PC-9 (cell line): ENCODE data around the gene TRIO. TPM values are rescaled to one million over a fixed set of nuclear protein-coding genes. Genes with fewer than 3 reads are reported as not detected.

Source experiments
- BruUV-seq: library from RNA; stranded (reverse); fragments of 400-500 nt; replicated peaks from 2 replicates; lab custom pipeline; 2021; lab: Mats Ljungman, UMichigan
- CTCF ChIA-PET: fragments of 300-600 bp; sonication (Branson Sonifier 250); formaldehyde crosslinking; loops from one replicate; lab custom pipeline; 2022; ENCODE audit warnings: antibody characterized with exemption; lab: Charles Lee
- POLR2A ChIA-PET: fragments of 300-600 bp; sonication (Branson Sonifier 250); formaldehyde crosslinking; loops from one replicate; lab custom pipeline; 2022; ENCODE audit warnings: antibody characterized with exemption; ENCODE audit not compliant: unreplicated experiment; lab: Charles Lee
- DNase-seq, 2 experiments: peaks; one replicate each; pipeline versions ENCODE4 v3.0.0 to v3.0.0-alpha.2; 2015 to 2022; ENCODE audit warnings: mixed read lengths in 1 of 2
- H2AFZ ChIP-seq: fragments of 200-600 bp; sonication (generic); 2 replicates; pipeline ENCODE4 v1.8.1; 2017; ENCODE audit warnings: antibody characterized with exemption
- H3F3A ChIP-seq: fragments of 200-600 bp; sonication (generic); 2 replicates; pipeline ENCODE4 v1.8.1; 2017; ENCODE audit warnings: antibody characterized with exemption, mild to moderate bottlenecking, low read depth; ENCODE audit not compliant: insufficient read depth
- H3K27ac ChIP-seq: fragments of 200-600 bp; sonication (generic); 2 replicates; pipeline ENCODE4 v1.6.1; 2016; ENCODE audit warnings: mixed run types
- H3K27me3 ChIP-seq: fragments of 200-600 bp; sonication (generic); 2 replicates; pipeline ENCODE4 v1.6.1; 2016; ENCODE audit warnings: low read depth, mixed run types; ENCODE audit not compliant: insufficient read depth
- H3K36me3 ChIP-seq: fragments of 200-600 bp; sonication (generic); 2 replicates; pipeline ENCODE4 v1.6.1; 2016; ENCODE audit warnings: low read depth, mixed run types
- H3K4me1 ChIP-seq: fragments of 200-600 bp; sonication (generic); replicated peaks from 2 replicates; pipeline ENCODE4 v1.6.1; 2016; ENCODE audit warnings: mixed run types; ENCODE audit not compliant: insufficient read depth
- H3K4me2 ChIP-seq: fragments of 200-600 bp; sonication (generic); 2 replicates; pipeline ENCODE4 v1.6.1; 2017; ENCODE audit warnings: mixed run types
- H3K4me3 ChIP-seq: fragments of 200-600 bp; sonication (generic); 2 replicates; pipeline ENCODE4 v1.6.1; 2016; ENCODE audit warnings: mixed run types
- H3K79me2 ChIP-seq: fragments of 200-600 bp; sonication (generic); 2 replicates; pipeline ENCODE4 v1.6.1; 2017; ENCODE audit warnings: low read depth, mixed run types
- H3K9me2 ChIP-seq: fragments of 200-600 bp; sonication (generic); 2 replicates; pipeline ENCODE4 v1.8.1; 2017; ENCODE audit warnings: mild to moderate bottlenecking; ENCODE audit not compliant: insufficient read depth
- H3K9me3 ChIP-seq: fragments of 200-600 bp; sonication (generic); 2 replicates; pipeline ENCODE4 v1.8.1; 2016; ENCODE audit warnings: low read depth; ENCODE audit not compliant: insufficient read depth
- H4K20me1 ChIP-seq: fragments of 200-600 bp; sonication (generic); 2 replicates; pipeline ENCODE4 v1.8.1; 2017; ENCODE audit not compliant: insufficient read depth
- EZH2 ChIP-seq: fragments of 200-600 bp; sonication (generic); IDR thresholded peaks from 2 replicates; pipeline ENCODE4 v1.8.0; 2017; ENCODE audit warnings: antibody characterized with exemption, low read depth
- intact Hi-C: fragments of 100-400 bp; cut with micrococcal nuclease; formaldehyde crosslinking; loops from one replicate; pipeline ENCODE4 v1.10.0; 2022; ENCODE audit not compliant: unreplicated experiment
- total RNA-seq: library from RNA; stranded (reverse); gene quantifications from 2 replicates; pipeline ENCODE4 v1.2.3, GENCODE V29; 2021
- TF ChIP-seq, protein P1 (sequence below): fragments of 200-600 bp; sonication (generic); conservative IDR thresholded peaks from 2 replicates; pipeline ENCODE4 v1.6.1; 2017; ENCODE audit warnings: mixed run types, antibody characterized with exemption, mild to moderate bottlenecking, moderate library complexity

The TRIO gene
- total RNA-seq, 1 experiment from 2014 or later, result 596 TPM

DNA sequence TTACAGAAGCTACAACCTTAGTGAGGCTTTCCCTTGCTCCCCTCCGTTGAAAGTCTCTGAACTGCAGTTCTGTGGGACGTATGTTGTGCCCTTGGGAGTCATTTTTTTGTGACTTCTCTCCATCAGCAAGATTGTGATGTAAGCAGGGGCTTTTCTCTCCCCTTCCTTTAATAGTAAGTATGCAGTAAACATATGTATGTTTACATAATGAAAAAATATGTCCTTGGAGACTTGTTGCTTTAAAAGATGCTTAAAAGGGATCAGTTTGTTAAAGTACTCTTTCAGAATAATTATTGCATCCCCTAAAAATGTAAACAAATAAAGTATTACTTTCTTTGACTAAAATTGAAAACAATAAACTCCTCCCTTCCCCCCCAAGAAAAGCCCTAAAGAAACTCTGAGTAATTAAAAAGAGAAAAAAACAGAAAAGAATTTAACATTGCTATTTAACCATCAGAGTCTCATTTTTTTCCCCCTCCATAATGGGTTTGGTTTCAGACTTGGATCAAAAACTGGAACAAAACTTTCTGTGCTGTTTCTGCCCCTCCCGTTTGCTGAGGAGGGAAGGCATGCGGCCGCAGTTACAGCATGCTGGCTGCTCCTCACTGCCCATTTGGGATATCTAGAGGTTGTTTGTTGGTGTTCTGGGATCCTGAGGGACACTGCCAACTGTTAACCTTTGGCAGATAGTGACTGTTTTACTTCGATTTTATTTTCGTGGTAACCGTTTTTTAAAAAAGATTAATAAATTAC lies 40.2 kb downstream of the TRIO start:
- CTCF ChIA-PET, result interaction anchor here (0.6 to 0.7 kb wide), 2 partner anchors 26 to 73 kb away, joined by 3 read pairs; no protein-coding TSS in a partner anchor
- Histone ChIP-seq H3K79me2 (peaks cover 100% of the 10 kb centered on the region), H3K9me3 (no peaks in the 10 kb centered on the region), H3K4me1 (peaks cover 94% of the 10 kb centered on the region), H3K9me2 (no peaks in the 10 kb centered on the region; the same call in 1 of the 2 replicates), H3K27me3 (no peaks in the 10 kb centered on the region), H2AFZ (no peak overlapping the region), H3F3A (peaks cover 56% of the 10 kb centered on the region), H3K27ac (peak overlapping the region; percentile 92), H4K20me1 (no peaks in the 10 kb centered on the region; the same call in 1 of the 2 replicates), H3K4me2 (peak overlapping the region; percentile 86; the same call in 1 of the 2 replicates), H3K4me3 (no peak overlapping the region), H3K36me3 (no peaks in the 10 kb centered on the region; the same call in 1 of the 2 replicates)
- TF ChIP-seq, protein P1, sequence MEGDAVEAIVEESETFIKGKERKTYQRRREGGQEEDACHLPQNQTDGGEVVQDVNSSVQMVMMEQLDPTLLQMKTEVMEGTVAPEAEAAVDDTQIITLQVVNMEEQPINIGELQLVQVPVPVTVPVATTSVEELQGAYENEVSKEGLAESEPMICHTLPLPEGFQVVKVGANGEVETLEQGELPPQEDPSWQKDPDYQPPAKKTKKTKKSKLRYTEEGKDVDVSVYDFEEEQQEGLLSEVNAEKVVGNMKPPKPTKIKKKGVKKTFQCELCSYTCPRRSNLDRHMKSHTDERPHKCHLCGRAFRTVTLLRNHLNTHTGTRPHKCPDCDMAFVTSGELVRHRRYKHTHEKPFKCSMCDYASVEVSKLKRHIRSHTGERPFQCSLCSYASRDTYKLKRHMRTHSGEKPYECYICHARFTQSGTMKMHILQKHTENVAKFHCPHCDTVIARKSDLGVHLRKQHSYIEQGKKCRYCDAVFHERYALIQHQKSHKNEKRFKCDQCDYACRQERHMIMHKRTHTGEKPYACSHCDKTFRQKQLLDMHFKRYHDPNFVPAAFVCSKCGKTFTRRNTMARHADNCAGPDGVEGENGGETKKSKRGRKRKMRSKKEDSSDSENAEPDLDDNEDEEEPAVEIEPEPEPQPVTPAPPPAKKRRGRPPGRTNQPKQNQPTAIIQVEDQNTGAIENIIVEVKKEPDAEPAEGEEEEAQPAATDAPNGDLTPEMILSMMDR, result no peak
- no peak for TF ChIP-seq EZH2
- no TSS peak for BruUV-seq
- intact Hi-C loops, result no loop called here
- POLR2A ChIA-PET, result interaction anchor here (0.7 to 0.8 kb wide), 2 partner anchors 27 to 132 kb away, joined by 3 to 9 read pairs; no protein-coding TSS in a partner anchor
- no peak for DNase-seq

DNA sequence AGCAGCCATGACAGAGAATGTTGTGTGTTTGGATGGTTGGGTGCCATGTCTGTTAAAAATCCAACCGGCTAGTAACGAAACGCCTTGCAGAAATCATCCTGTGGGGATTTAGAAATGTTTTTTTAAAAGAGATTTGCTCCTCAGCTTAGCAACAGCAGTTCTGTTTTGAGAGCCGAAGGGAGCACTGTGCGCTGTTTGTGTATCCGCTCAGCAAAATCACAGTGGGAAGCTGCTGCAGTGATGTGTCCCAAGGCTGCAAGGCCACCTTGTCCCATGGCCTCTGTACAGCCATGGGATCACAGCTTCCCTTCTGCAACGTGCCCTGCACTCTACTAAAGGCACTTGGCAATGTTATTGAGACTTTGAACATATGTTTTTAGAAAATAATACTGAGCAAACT lies 40.9 kb downstream of the TRIO start:
- intact Hi-C loops, result no loop called here
- POLR2A ChIA-PET, result no interaction called here
- no peak for DNase-seq
- Histone ChIP-seq H3K4me2 (peak overlapping the region; percentile 86), H2AFZ (no peak overlapping the region), H3F3A (peaks cover 63% of the 10 kb centered on the region), H3K27ac (peak overlapping the region; percentile 92), H3K36me3 (no peaks in the 10 kb centered on the region; the same call in 1 of the 2 replicates), H3K4me1 (peaks cover 94% of the 10 kb centered on the region), H3K27me3 (no peaks in the 10 kb centered on the region), H3K9me2 (no peaks in the 10 kb centered on the region; the same call in 1 of the 2 replicates), H3K4me3 (no peak overlapping the region), H3K79me2 (peaks cover 100% of the 10 kb centered on the region), H3K9me3 (no peaks in the 10 kb centered on the region), H4K20me1 (no peaks in the 10 kb centered on the region)
- no TSS peak for BruUV-seq
- CTCF ChIA-PET, result no interaction called here
- no peak for TF ChIP-seq EZH2
- TF ChIP-seq, protein P1, result no peak

DNA sequence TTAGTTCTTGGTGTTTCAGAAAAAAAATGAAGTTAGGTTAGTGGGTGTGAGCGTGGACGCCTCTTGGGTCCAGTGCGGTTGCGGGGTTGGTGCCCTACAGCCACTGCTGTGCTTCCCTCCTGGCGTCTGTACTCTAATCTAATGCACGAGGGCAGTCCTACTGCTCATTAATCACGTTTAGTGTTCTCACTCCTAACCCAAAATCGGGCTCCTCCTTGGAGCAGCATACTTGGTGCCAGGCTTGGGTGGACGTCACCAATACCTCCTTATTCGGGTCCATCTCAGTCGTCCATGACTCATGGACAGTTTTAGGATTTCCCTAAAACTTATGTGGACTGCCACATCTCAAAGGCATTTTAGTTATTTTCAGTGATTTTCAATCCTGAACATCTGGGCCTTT lies 41.6 kb downstream of the TRIO start:
- intact Hi-C loops, result loop anchor here (1.0 kb wide), 5 partner anchors 39 to 199 kb away; no protein-coding TSS in a partner anchor
- Histone ChIP-seq H3K4me3 (0 out of 2 replicates have a peak overlapping the region, but pooled peaks have one; percentile 25), H4K20me1 (no peaks in the 10 kb centered on the region), H2AFZ (no peak overlapping the region), H3K9me2 (no peaks in the 10 kb centered on the region; the same call in 1 of the 2 replicates), H3K36me3 (no peaks in the 10 kb centered on the region; the same call in 1 of the 2 replicates), H3K4me2 (peak overlapping the region; percentile 86), H3K9me3 (no peaks in the 10 kb centered on the region), H3K27me3 (no peaks in the 10 kb centered on the region), H3K4me1 (peaks cover 97% of the 10 kb centered on the region), H3F3A (peaks cover 69% of the 10 kb centered on the region), H3K27ac (peak overlapping the region; percentile 92), H3K79me2 (peaks cover 100% of the 10 kb centered on the region)
- TF ChIP-seq EZH2, result no peak
- TF ChIP-seq, protein P1, result no peak
- CTCF ChIA-PET, result no interaction called here
- peak in 1 of 2 experiments; percentile 28 for DNase-seq
- BruUV-seq, result no TSS peak
- POLR2A ChIA-PET, result interaction anchor here (1.2 to 1.6 kb wide), 3 partner anchors 39 to 83 kb away, joined by 7 to 26 read pairs (median 7); no protein-coding TSS in a partner anchor
